HG03196 (cell line): ENCODE data around the gene PBX4.

ENCODE experiments used
- ATAC-seq: cut with Tn5 transposase; IDR thresholded peaks from one replicate; pipeline ENCODE4 v1.9.1; 2021; ENCODE audit not compliant: unreplicated experiment

PBX4 gene

GRCh38 chr19:19541616-19542015 is 76.9 kb downstream of the PBX4 start:
- no peak for ATAC-seq

- no peak for ATAC-seq
These were observed 77.6 kb downstream of the PBX4 start for GRCh38 chr19:19540715-19541515.

- no peak for ATAC-seq
These were observed 78.3 kb downstream of the PBX4 start for GRCh38 chr19:19540064-19540714.

GRCh38 chr19:19539698-19540063 is 78.8 kb downstream of the PBX4 start:
- ATAC-seq = no peak

- ATAC-seq = no peak
These were observed 79.7 kb downstream of the PBX4 start for GRCh38 chr19:19538785-19539166.

- ATAC-seq = no peak
These were observed 80.3 kb downstream of the PBX4 start, which contains the start of gene CILP2 for GRCh38 chr19:19538061-19538784. Gene CILP2 (plus strand): TSS chr19:19538265. CDS start chr19:19538350, 85 bp downstream.

GRCh38 chr19:19537075-19538048 is 81.1 kb downstream of the PBX4 start:
- ATAC-seq = no peak

- no peak for ATAC-seq
These were observed 82.9 kb downstream of the PBX4 start for GRCh38 chr19:19535311-19536191.

GRCh38 chr19:19534556-19535265 is 83.8 kb downstream of the PBX4 start:
- ATAC-seq = no peak

GRCh38 chr19:19533841-19534240 is 84.6 kb downstream of the PBX4 start:
- no peak for ATAC-seq

GRCh38 chr19:19532806-19533701 is 85.4 kb downstream of the PBX4 start:
- no peak for ATAC-seq

GRCh38 chr19:19531951-19532805 is 86.3 kb downstream of the PBX4 start:
- no peak for ATAC-seq

GRCh38 chr19:19530889-19531288 is 87.6 kb downstream of the PBX4 start:
- ATAC-seq = no peak

GRCh38 chr19:19530423-19530804 is 88.1 kb downstream of the PBX4 start:
- ATAC-seq = no peak

GRCh38 chr19:19529783-19530422 is 88.6 kb downstream of the PBX4 start:
- ATAC-seq = no peak

GRCh38 chr19:19528721-19529490 is 89.6 kb downstream of the PBX4 start, which contains the start of gene YJEFN3:
Gene YJEFN3 (plus strand): TSS chr19:19528911. CDS start chr19:19528933, 22 bp downstream.
- no peak for ATAC-seq
